A549 treated with CpdA at 1 μM for 4 hours (cell line): ENCODE measurements around the gene TCEAL8. TPM values are rescaled to one million over a fixed set of nuclear protein-coding genes. Genes with fewer than 3 reads are reported as not detected.

Experiments
- total RNA-seq: library from RNA; stranded (reverse); fragments of 200-300 nt; extraction: Qiagen RNA extraction; gene quantifications from 5 replicates; pipeline ENCODE4 v1.2.3, GENCODE V29; 2022; ENCODE audit warnings: low read depth

The TCEAL8 gene
- 26.5 to 43.7 TPM (median 28.2 TPM) in 5 replicates for total RNA-seq

DNA sequence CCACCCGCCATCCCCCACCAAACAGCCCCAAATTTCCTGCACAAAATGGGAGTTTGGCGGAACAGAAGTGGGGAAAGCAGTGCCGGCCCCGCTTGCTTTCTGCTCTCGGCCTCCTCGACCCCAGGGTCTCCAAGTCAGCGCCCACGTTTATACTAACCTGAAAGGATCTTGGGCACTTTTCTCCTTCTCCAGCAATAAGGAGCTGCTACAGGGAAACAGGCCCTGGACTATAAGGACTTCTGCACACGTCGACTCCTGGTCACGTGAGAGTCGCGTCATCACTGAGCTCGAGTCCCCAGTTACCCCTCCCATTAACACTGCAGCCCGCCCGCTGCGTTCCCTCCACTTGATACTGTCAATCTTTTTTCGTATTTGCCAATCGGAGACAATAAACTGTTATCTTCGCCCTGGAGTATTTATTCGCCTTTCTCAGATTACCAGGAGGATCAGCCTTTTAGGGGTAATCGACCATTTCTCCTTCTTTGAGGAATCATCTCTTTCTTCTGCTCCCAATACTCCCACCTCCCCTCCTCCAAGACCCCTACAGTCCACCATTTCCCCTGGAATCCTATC lies at the start of gene TCEAL8:
Gene TCEAL8 (minus strand): TSS at position 235 of the 573 bp plus-strand sequence. CDS start 1,176 bp downstream, outside the sequence.

GRCh38 chrX:103276581-103277002 lies 21.6 kb upstream of the TCEAL8 start, which contains the start of gene TCEAL5:
Gene TCEAL5, minus strand, starts transcription at chrX:103276750. Its CDS starts 2,187 bp downstream, at chrX:103274563.

DNA sequence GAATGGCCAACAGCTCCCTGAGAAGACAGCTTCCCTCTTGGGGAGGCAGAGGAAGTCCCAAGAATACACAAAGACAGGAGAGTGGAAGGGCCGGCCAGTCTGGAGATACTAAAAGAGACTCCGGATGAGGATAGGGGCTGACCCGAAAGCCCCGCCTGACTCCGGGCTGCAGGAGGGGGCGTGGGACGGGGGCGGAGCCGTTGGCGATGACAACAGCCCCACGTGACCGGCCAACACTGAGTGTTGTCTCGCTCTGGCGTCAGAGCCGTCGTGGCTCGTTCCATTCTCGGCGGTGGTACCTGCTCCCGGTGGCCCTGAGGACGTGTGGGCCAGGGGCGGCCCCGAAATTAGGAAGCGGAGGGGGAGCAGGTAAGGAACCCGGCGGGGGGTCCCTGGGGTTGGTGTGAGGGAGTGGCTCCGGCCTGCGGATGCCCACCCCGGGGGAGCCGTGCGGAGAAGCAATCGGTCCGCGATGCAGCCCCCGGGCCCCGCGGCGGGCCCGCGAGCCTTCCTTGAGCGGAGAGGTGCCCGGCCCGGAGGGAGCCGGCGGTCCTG lies 40.0 kb downstream of the TCEAL8 start, which contains the start of gene BEX4:
Gene BEX4 (plus strand): TSS at position 239 of the 555 bp plus-strand sequence. CDS start 1,046 bp downstream, outside the sequence.

Other genes starting within 250 kb of the TCEAL8 start
- gene BEX1, start 191.0 kb downstream of the TCEAL8 start, total RNA-seq: not detected in 5 replicates
- gene NXF3, start 162.0 kb downstream of the TCEAL8 start, total RNA-seq: 0.11 TPM in 1 of 5 replicates, not detected in the others
- 1.6 to 2.8 TPM (median 1.7 TPM) in 5 replicates for gene BEX4, start 40.0 kb downstream of the TCEAL8 start, total RNA-seq
- not detected in 5 replicates for gene TCEAL5, start 21.6 kb upstream of the TCEAL8 start, total RNA-seq
- 9.0 to 13.4 TPM (median 10.2 TPM) in 5 replicates for gene BEX2, start 55.8 kb upstream of the TCEAL8 start, total RNA-seq
- gene TCEAL7, start 75.1 kb upstream of the TCEAL8 start, total RNA-seq: not detected in 5 replicates
- gene TCEAL9, start 101.4 kb upstream of the TCEAL8 start, total RNA-seq: 80.6 to 158 TPM (median 90.0 TPM) in 5 replicates
- 223 to 252 TPM (median 226 TPM) in 5 replicates for gene BEX3, start 121.4 kb upstream of the TCEAL8 start, total RNA-seq